ENCODE data around the gene ATRAID.

DNA sequence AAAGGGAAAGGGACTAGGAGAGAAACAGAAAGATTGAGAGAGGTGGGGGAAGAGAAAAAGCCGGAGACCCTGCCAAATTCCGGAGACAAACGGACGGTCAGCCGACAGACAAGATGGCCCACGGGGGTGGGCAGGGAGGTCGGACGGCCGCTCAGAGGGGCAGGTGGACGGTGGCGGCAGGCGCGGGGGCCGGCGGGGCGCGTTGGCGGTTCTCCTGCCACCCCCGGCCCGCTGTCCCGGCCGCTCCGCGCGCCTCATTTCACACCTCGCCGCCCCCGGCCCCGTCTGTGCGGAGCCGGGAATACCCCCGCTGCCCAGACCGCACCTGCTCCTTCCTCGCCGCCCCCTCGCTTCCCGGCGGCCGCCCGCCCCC lies 50.1 kb downstream of the ATRAID start:
- TF ChIP-seq, protein P1, sequence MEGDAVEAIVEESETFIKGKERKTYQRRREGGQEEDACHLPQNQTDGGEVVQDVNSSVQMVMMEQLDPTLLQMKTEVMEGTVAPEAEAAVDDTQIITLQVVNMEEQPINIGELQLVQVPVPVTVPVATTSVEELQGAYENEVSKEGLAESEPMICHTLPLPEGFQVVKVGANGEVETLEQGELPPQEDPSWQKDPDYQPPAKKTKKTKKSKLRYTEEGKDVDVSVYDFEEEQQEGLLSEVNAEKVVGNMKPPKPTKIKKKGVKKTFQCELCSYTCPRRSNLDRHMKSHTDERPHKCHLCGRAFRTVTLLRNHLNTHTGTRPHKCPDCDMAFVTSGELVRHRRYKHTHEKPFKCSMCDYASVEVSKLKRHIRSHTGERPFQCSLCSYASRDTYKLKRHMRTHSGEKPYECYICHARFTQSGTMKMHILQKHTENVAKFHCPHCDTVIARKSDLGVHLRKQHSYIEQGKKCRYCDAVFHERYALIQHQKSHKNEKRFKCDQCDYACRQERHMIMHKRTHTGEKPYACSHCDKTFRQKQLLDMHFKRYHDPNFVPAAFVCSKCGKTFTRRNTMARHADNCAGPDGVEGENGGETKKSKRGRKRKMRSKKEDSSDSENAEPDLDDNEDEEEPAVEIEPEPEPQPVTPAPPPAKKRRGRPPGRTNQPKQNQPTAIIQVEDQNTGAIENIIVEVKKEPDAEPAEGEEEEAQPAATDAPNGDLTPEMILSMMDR (IDR thresholded peaks at IDR 0.05): no peak
- TF ChIP-seq POLR2A (IDR thresholded peaks at IDR 0.05): no peak

All from upper lobe of left lung (tissue), 4 donors.